NCI-H2227 treated with DMSO at 0.1 percent for 48 hours (cell line): ENCODE measurements around the gene ENTREP3.
"Not testable (repeated sequence)": the region's sequence is repeated elsewhere in the genome, so short reads cannot be mapped to it uniquely, and the experiment has no call there.

Source experiments
- DNase-seq: peaks from one replicate; lab custom pipeline; 2025; lab: John Stamatoyannopoulos, UW

ENTREP3 gene

DNA sequence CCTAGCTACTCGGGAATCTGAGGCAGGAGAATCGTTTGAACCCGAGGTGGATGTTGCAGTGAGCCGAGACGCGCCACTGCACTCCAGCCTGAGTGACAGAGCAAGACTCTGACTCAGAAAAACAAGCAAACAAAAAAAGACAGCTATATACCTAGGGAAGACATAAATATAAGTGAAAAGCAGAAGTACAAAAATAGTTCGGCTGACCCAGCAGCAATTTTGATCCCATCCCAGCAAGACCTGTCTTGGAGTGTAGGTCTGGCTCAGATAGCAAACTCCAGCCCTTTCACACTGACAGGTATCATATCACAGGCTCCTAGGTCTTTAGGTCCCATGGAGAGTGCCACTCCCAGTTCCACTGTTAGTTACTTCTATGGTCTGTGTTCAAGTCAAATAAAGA is 32.2 kb downstream of the ENTREP3 start:
- DNase-seq: no peak

DNA sequence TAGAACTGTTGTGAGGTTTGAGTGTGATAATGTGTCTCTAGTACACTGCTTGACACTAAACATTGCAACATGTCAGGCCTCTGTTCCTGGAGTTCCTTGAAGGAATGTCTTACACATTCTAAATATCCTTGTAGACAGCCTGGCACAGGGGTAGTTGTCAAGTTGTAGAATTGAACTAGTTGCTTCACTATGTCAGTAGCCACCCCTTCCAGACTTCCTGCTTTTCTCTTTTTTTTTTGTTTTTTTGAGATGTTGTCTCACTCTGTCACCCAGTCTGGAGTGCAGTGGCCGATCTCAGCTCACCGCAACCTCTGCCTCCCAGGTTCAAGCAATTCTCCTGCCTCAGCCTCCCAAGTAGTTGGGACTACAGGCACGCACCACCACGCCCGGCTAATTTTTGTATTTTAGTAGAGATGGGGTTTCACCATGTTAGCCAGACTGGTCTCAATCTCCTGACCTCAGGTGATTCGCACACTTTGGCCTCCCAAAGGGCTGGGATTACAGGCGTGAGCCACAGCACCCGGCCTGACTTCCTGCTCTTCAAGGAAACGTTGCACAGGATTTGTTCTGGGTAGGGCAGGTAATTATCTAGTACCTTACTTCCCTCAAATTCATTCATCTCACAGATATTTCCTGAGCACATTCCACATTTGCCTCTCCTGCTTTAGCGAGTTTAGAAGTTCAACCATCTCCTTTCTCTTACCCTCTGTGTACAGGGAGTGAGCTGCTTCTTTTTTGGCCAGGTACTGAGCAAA is 34.9 kb downstream of the ENTREP3 start:
- DNase-seq: not testable (repeated sequence)

DNA sequence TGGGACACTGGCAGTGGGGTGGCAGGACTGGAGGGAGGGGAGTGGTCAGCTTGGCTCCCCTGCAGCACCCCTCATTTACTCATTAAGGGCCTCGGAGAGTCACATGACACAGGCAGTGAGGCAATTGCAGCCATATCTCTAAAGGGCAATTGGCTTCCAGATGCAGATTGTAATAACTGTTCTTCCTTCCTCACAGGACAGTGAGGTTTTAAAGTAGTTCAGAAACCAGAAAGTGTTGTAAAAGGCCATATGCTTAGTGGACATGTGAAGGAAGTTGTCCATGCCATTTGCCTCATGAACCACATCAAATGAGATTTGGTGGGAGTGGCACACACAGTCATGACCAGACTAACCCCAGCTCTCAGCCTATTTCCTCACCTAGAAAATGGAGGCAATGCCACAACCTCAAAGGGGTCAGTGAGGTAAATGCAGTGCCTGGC is 35.7 kb downstream of the ENTREP3 start:
- DNase-seq: peak; percentile 25

DNA sequence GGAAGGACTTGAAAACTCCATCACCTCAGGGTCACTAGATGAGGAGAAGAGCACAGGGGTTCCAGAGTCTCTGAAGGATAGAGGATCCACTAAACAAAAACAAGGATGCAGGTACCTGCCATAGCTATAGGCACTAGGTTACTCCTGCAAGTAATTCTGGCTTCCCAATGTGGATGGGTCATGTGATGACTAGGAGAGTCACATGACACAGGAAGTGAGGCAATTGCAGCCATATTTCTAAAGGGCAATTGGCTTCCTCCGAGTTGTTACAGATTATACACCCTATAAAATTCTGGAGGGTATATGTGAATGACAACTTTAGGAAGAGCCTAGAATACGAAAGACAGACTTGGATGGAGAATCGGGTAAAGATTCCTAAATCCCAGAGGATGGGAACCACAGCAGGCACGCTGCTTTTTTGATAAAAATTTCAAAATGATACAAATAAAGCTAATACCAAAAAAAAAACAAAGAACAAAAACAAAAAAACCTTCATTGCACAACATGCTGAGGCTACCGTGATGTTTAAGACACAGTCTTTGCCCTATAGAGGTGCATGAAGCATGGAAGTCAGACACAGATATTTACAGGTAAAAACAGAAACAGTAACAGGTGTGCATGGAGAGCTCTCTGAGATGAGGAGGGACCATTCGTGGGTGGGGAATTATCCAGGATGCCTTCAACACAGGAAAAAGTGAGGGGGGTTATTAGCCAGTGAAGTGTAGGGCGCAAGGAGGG is 36.3 kb downstream of the ENTREP3 start:
- DNase-seq: peak; percentile 71

DNA sequence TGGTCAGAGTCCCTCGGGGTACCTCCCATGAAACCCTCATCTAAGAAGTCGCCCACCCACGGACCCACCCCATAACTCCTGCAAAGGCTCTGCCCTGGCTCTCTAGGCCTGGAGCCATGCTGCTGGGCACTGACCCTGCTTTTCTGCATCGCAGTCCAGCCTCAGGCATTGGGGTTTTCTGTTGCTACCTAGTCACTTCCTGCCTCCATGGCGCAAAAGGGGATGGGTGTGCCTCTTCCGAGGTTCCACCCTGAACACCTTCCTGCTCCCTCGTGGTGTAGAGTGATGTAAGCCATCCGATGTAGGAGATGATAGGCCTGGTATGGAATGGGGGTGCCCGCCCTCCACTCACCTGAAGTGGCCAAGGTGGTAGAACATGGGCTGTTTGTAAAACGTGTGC is 40.6 kb downstream of the ENTREP3 start:
- not testable (repeated sequence) for DNase-seq

DNA sequence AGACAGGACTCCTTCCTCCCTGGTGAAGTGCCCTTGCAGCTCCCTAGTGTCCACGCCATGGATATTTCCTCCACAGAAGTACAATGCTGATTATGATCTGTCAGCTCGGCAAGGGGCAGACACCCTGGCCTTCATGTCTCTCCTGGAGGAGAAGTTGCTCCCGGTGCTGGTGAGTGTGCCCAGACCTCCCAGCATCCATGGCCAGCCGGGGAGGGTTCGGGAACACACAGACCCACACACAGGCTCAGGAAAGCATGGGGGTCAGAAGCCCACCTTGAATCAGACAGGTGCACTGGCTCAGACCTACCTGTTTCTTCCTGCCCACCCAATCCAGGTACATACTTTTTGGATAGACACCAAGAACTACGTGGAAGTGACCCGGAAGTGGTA is 43.2 kb downstream of the ENTREP3 start:
- DNase-seq: not testable (repeated sequence)

DNA sequence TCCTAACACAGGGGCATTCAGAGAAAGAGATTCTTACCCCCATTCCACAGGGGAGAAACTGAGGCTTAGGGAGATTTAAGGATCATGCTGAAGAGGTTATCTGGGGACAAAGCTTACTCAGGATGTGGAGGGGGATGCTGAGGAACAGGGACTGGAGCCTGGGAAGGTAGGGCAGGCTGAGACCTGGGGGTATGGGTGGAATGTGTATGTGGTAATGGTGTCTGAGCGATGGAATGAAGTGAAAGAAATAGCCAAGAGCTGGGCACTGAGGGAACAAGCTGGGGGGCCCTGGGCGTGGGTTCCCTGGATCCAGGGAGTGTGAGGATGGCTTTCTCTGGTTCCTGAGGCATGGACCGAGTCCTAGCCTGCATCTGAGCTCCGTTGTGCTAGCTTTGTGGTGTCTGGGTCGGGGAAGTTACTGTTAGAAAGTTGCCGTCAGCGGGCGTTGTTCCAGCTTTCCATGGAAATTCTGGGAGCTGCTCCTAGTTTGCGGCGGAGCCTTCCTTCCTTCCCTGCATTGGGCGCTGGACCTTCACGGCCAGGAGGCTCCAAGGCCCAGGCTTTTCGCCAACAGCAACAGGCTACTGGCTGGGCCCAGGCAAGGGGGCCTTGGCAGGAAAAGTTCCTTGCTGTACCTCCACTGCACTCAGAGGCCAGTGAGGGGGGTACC is 43.8 kb downstream of the ENTREP3 start:
- DNase-seq: not testable (repeated sequence)

DNA sequence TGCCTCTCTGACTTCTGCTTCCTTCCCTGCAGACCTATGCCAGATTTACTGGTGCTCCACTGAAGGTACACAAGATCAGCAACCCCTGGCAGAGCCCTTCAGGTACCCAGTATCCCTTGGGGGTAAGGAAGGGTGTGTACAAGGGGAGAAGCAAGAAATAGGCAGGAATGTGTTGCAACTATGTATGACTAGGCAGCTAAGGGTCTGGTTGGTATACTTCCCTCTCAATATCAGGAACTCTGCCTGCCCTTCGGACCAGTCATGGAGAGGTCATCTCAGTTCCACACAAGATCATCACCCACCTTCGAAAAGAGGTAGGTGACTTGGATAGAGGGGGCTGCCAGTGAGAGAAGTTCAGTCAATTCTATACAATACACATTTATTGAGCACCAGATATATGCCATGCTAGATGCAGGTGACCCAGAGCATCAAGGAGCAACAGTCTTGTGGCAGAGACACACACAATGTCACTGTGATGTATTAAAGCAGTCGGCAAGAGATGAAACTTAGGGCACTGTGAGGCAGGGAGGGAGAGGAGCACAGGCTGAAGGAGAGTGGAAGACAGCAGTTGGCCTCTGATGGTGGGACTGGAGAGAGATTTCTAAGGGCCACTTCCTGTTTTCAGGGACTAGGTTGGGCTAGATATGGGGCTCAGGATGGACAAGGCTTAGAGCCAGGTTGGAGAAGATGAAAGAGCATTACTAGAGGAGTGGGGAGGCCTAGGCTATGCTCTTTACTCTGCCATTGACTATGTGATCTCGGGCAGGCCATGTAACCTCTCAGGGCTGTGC is 44.8 kb downstream of the ENTREP3 start:
- no peak for DNase-seq

DNA sequence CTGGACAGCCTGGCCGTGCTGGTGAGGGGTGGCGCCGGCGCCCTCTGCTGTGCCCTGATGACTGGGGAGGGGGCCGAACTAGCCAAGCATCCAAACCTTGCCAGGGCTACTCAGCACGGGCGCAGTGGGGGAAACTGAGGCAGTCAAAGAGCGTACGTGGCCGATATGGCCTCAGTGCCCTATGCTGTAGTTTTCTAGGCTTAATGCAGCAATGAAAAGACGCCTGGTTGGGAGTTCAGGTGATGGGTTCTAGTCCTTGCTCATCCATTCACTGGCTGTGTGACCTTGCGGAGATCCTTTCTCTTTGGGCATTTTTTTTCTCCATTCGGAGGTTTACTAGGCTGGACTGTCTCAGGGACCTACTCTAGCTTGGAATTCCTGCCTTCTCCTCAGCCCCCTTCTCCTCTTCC is 46.0 kb downstream of the ENTREP3 start:
- no peak for DNase-seq

DNA sequence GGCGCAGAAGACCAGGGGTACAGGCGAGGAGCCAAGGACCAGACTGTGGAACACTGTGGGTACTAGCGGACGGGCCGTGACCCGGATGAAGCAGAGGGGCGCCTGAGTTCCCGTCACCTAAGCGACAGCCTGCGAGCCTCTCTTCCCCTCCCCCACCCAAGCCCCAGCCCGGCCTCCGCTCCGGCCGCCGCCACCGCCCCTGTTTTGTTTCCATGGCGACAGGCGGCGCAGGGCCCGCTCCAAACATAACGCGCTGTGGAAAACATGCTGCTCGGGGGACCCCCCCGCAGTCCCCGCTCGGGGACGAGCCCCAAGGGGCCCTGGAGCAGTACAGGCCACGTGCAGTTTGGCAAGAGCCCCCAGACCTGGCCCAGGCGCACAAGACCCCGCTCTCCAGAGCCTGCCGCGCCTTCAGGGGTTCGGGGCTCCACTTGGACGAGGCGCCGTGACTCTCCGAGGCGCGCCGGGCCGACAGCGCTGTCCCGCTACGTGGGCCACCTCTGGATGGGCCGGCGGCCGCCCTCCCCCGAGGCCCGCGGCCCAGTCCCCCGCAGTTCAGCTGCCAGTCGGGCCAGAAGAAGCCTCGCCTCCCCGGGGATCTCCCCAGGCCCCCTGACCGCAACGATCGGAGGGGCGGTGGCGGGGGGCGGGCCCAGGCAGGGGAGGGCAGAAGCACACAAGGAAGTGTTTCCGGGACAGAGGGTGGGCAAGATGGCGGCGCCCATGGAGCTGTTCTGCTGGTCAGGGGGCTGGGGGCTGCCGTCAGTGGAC is 46.6 kb downstream of the ENTREP3 start, which contains the start of gene MTX1:
Gene MTX1 (plus strand): TSS at position 155 of the 771 bp plus-strand sequence. CDS start 110 bp downstream, at position 265.
- peak; percentile 85 for DNase-seq

DNA sequence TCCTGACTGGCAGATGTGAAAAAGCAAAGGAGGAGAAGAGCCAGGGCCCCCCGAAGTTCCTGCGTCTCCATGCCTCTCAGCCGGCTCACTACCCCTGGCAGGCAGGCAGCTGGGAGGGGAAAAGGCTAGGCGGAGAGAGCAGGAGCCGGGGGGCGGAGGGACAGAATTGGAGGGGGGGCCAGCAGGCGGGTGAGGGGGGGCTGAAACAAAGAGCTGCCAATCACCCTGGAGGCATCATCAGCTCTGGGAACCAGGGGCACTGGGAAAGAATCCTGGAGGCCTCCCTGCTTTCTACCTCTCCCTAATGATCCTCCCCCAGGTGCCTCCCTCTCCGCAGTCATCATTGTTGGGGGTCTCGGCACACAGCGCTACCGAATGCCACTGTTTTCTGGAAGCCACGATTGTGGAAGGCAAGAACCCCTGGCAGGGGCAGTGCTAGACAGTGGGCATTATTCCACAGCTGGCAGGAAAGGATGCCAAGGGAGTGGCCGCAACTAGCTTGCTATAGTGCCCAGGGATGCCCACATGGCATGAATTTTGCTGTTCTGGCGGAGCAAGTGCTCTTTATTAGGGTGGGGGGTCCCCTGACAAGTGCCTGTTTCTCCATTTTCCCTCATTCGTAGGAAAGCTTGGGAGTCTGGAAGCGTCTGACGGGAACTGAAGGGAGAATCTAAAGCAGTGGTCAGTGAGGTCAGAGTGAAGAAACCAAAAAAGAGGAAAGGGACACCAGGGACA is 47.3 kb downstream of the ENTREP3 start, which contains the start of gene THBS3:
Gene THBS3 (minus strand): TSS at position 92 of the 735 bp plus-strand sequence. CDS start 21 bp downstream, at position 71.
- peak; percentile 84 for DNase-seq

DNA sequence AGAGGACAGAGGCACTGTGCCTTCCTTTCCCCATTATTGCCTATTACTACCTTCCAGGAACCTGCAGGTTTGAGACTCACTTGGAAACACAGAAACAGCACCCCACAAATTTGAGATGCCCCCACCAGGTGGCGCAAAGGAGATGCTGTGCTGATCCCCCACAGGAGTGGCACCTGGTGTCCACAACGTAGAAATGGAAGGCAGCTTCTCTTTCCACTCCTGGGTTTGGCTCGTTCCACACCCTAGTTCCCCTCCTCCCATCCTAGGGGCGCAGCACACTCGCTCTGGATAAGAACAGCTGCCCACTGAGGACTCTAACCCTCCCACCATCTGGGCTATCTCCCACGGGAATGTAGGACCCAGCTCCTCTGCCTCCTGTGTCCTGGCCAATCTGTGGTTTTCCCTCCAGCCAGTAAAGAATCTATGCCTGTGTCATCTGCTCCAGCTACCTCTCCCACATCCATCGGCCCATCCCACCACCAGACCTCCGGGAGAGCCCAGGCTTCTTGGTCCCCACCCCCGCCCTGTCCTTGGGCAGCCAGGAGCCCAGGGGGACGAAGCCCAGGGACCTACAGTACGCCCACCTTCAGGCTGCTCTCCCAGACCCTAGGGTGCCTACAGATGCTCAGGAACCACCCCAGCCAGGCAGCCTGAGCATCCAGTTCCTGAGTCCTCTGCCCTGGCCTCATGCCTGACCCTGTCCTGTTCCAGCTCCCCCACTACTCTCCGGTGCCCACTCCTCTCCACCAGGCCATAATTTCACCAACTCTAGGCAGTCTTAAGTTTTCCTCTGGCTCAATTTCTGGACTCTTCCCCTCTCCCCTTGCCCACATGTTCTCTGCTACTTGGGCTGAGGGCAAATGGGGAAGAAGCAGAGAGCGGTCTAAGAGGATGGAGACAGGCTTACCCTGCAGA is 48.1 kb downstream of the ENTREP3 start:
- DNase-seq: peak; percentile 78

DNA sequence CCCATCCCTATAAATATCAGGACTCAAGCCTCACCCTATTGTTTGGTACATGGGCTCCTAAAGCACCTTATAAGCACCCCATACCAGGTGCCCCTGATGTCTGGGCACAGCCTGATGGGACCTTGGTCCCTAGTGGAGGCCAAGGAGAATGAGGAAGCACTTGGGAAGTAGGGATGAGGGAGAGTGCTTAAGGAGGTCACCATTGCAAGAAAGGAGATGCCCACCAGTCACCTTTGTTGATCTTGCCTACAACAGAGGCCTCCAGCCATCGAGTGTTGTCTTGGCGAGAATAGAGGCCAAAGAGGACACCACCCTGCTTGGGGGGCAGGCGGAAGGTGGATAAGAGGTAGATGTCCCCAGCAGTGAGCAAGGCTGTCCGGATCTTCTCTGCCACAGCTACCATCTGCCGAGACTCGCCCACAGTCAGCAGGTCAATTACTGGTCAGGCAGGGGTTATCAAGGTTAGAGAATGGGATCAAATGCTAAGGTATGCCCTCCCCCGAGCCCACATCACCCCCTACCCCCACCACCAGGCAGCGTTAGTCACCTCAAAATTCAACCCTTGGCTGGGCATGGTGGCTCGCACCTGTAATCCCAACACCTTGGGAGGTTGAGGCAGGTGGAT is 49.2 kb downstream of the ENTREP3 start:
- DNase-seq: no peak

DNA sequence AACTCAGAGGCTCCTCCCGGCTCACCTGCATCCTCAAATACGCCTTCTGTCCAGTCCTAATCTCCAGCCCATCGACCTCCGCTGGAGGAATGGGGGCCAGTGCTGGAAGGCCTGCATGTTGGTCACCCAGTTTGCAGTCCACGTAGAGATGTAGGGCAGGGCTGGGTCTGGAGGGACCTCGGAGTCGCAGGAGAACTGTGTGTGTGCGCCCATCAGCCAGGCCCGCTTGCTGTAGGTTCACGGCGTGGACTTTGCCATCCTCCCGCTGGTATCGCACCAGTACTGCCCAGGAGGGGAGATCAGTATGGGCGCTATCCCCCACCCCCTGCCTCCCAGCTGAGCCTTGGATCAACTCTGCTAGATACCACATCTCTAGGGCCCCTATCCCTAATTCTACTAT is 50.2 kb downstream of the ENTREP3 start:
- DNase-seq: no peak

DNA sequence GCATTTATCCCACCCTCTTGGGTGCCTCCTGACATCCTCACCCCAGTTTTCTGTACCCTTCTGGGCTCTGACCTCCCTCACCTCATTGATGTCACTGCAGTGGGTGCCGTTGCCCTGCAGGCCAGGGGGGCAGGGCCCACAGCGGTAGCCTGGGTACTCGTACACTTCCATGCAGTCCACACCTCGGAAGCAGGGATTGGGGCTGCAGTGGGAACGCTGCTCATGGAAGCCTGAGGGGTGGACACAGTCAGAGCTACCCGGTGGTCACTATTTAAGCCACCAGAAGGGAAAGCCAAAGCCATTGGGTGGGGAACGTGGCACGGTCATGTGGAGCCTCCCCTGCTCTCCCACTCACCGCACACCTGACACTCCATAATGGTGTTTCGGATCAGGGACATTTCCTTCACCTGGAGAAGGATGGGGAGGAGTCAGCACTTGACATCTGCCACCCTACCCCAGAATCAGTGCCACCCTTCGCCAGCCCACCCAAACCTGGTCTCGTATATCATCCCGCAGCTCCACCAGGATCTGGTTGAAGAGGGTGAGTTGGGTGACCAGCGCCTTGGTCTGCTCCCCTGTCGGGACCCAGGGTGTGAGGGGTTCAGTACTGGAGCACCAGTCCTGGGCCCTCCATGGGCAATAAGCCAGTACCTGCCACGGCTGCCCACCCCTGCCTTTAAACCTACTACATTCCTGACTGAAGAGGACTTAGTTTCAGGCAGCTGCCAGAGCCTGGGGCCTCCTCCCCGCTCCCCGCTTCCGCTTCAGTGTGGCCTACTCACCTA is 52.4 kb downstream of the ENTREP3 start:
- DNase-seq: no peak

DNA sequence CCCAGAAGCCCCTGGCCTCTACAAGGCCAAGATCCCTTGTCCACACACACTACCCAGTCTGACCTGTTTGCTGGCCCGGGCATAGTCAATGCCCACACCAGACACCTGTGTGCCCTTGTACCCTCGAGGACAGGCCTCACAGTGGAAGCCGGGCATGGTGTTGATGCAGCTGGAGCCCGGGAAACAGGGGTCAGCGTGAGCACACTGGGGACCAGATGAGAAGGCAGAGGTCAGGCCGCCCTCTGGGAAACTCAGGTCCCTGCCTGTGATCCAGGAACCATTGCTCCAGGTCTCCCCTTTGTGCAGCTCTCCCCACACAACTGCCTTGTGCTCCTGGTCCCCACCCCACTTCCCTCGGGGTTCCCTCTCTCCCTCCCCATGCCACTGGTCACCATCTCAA is 53.1 kb downstream of the ENTREP3 start:
- no peak for DNase-seq

DNA sequence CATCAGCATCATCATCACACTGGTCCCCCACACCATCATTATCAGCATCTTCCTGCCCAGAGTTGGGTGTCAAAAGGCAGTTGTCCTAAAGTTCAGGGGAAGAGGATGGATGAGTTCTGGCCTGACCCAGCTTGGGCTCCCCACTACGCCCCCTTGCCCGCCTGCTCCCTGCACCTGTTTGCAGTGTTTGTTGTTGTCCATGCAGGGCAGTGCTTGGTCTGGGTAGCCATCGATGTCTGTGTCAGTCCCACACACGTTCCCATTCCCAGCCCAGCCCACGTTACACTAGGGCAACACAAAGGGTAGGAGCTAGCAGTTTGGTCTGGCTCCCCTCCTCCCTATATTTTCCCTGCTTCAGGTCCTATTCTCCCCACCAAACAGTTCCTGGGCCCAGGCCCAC is 54.4 kb downstream of the ENTREP3 start:
- no peak for DNase-seq

DNA sequence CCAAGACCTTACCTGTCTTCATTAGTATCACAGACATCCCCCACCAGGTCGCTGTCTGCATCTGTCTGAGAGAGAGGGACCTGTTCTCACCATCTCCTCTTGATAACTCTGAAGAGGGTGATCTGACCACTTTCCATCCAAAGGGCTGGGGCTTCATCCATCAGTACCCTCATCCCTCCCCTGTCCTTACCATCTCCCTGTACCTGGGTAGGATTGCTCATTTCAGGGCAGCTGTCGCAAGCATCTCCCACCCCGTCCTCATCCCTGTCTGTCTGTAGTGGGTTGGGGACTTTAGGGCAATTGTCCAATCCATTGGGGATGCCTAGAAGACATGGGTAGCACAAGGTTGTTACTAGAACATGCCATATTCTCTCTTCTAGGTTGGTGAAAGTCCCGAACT is 55.5 kb downstream of the ENTREP3 start:
- no peak for DNase-seq
